GM18505 (cell line): ENCODE measurements around the gene CDK17.
"Not testable (repeated sequence)": the region's sequence is repeated elsewhere in the genome, so short reads cannot be mapped to it uniquely, and the experiment has no call there.

Source experiments
- ATAC-seq: cut with Tn5 transposase; IDR thresholded peaks from one replicate; pipeline ENCODE4 v1.9.1; 2021; ENCODE audit not compliant: unreplicated experiment
- POLR2A ChIP-seq: IDR thresholded peaks from 4 replicates; pipeline ENCODE4 v1.6.1; 2011; ENCODE audit warnings: borderline replicate concordance; ENCODE audit not compliant: insufficient read depth, insufficient read length; ENCODE audit errors: extremely low read depth

Gene CDK17

DNA sequence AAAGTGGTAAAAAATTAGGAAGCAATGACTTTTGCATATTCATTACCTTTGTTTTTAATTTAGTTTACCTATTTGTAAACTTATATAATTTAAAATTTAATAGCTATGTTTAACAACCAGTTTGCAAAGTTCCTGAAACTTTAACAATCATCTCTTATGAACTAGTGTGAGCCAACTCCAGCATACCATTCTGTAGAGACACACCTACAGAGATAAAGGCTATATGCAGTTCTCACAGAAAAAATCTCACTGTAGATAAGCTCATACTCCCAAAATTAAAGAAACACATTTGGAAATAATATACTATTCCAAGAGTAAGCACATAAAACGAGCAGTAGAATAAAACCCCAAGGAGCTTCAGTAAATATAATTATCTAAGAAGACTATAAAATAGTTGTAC lies 77.5 kb downstream of the CDK17 start:
- no peak for ATAC-seq
- TF ChIP-seq POLR2A, result no peak

DNA sequence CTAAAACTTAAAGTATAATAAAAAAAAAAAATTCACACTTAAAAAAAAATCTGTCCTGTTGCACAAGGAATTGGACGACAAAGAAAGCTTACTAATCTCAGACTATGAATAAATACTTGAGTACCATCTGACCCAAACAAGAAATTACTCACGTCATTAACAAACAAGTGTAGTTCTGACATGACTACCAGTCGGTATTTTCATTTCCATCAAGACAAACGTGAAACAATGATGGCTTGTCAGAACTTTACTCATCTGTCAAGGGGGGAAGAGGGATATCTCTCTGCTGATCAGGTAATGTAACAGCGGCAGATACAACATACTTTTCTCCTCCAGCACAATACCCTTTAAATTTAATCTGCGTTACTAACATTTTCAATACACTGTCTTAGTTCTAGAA lies 78.3 kb downstream of the CDK17 start:
- no peak for ATAC-seq
- no peak for TF ChIP-seq POLR2A

DNA sequence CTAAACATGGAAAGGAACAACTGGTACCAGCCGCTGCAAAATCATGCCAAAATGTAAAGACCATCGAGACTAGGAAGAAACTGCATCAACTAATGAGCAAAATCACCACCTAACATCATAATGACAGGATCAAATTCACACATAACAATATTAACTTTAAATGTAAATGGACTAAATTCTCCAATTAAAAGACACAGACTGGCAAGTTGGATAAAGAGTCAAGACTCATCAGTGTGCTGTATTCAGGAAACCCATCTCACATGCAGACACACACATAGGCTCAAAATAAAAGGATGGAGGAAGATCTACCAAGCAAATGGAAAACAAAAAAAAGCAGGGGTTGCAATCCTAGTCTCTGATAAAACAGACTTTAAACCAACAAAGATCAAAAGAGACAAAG lies 82.4 kb downstream of the CDK17 start:
- not testable (repeated sequence) for ATAC-seq

DNA sequence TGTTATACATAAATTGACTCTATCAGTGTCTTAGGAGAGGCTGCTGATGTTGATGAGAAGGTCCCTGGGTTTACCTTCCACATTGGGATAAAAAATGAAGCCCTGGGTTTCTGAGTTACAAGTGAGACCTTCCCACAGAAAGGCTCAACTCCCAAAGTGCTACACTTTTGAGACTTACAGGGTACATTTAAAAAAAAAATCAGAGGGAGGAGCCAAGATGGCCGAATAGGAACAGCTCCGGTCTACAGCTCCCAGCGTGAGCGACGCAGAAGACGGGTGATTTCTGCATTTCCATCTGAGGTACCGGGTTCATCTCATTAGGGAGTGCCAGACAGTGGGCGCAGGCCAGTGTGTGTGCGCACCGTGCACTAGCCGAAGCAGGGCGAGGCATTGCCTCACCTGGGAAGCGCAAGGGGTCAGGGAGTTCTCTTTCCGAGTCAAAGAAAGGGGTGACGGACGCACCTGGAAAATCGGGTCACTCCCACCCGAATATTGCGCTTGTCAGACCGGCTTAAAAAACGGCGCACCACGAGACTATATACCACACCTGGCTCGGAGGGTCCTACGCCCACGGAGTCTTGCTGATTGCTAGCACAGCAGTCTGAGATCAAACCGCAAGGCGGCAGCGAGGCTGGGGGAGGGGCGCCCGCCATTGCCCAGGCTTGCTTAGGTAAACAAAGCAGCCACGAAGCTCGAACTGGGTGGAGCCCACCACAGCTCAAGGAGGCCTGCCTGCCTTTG lies 84.3 kb downstream of the CDK17 start:
- ATAC-seq, result not testable (repeated sequence)

DNA sequence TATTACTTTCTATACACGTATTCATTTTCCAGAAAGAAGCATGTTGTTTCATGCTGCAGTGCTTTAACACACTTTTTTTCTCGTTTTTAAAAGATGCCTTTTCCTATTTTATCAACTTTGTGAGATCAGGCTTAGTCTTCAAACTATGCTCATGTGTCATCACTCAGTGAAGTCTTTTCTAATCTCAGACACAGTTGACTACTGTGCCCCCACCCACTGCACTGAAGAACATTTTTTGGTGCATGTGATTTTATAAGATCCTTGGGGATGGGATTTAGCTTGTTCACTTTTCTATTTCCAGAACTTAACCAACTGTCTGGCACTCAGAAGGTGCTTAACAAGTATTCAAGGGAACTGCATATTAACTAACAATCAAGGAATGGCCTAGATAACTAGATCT lies 85.5 kb downstream of the CDK17 start:
- no peak for ATAC-seq
- TF ChIP-seq POLR2A, result no peak

DNA sequence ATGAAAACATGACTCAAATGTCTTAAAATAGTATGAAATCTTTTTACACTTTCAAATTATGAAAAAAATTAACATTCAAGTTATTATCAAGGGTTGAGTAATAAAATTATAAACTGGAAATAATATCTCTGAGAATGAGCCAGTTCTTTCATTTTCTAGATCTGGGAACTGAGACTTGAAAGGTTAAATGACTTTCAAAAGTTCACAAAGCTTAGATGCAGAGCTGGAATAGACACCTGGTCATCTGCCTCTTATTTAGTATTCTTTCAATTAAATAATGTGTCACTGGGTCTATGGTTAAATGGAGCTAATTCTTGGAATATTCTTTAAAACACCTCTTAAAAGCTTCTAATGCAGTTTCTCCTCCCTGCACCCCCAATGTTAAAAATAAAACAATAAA lies 86.6 kb downstream of the CDK17 start:
- ATAC-seq, result no peak
- TF ChIP-seq POLR2A, result no peak

DNA sequence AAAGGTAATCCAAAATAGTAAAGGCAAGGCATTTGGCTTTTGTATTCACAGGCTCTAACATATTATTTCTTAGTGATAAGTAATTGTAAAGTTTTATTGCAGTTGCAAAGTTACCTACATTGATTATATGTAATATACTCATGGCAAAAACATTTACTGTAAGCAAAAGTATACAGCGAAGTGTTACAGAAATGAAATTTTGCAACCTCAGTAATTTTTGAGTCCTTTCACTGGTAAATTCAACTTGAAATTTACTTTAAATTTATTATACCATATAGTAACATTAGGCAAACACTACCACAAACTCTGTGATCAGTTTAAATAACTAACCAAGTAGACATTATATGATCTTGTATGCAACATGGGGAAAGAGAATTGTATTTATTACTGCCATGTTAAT lies 89.0 kb downstream of the CDK17 start:
- ATAC-seq, result no peak
- no peak for TF ChIP-seq POLR2A

DNA sequence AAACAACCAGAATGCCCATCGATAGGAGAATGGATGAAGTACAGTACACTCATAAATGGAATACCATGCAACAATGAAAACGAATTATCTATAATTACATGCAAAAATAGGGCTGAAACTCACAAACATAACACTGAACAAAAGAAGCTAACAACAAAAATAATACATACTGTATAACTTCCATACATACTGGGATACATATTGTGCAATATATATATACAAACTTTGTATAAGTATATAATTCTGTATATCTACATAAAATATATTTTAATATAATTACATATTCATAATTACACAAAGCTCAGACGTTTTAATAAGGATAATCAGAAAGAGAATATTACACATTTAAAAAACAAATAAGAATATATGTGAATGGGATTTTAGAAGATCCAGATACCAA lies 90.2 kb downstream of the CDK17 start:
- TF ChIP-seq POLR2A, result no peak
- ATAC-seq, result no peak

DNA sequence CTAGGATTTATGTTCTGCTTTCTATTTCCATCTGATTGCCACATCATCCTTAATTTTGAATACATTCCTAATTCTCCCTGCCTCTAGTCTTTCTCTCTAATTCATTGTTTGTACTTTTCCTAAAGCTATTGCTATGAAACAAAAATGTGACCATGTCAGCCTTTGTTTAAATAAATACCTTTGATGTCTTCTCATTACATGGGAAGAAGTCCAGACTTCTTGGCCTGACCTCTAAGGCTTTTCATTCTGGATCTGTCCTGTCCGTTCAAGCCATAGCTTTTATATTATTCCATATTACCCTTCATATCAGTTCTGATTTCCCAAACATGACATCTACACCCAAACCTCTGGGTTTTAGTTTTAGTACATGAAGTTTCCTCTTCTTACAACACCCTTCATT lies 91.4 kb downstream of the CDK17 start:
- no peak for TF ChIP-seq POLR2A
- ATAC-seq, result no peak

DNA sequence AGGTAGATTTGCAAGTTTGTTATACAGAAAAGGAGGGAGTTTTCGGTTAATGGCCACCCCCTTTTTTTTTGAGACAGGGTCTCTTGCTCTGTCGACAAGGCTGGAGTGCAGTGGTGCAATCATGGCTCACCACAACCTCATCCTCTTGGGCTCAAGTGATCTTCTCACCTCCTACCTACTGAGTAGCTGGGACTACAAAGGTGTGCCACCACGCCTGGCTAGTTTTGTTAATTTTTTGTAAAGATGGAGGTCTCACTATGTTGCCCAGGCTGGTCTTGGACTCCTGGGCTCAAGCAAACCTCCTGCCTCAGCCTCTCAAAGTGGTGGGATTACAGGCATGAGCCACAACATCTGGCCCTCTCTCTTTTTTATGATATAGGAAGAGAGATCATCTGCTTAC lies 94.6 kb downstream of the CDK17 start:
- no peak for TF ChIP-seq POLR2A
- ATAC-seq, result no peak

DNA sequence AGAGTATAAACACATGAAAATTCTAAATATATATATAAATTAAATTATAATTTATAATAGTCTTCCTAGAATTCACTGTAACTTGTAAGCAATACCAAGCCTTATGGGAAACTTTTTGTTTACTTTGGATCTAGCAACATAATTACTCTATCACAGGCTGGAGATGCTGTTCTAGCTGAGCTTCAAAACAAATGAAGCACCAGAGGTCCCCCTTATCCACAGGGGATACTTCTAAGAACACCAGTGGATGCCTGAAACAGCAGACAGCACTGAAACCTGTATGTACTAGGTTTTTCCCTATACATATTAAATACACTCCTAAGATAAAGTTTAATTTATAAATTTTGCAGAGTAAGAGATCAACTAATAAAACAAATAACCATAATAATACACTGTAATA lies 96.6 kb downstream of the CDK17 start:
- no peak for TF ChIP-seq POLR2A
- ATAC-seq, result no peak

DNA sequence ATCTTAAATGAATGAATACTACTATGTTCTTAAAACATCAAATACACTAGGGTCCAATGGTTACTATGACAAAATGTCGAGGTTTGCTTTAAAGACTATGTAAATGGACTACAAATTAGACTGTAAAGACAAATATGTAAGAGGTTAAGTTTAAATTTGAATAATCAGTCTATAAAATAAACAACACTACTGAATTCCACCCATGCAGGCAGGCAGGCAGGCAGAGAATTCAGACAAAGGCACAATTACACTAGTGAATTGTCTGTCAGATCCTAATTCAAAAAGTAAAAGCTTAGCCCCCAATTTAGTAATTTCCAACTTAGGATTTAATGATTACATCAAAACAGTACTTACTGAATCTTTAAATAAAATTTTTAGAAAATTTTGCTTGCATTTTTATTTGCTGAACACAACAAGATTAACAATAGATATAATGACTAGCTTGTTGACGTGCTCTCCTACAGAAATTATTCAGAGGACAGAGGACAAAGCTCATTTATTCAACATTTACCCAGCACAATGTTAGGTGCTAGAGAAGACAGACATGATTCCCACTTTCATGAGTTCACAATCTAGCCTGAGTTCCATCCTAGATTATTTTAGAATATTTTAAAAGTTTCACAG lies 97.4 kb downstream of the CDK17 start:
- TF ChIP-seq POLR2A, result no peak
- no peak for ATAC-seq

DNA sequence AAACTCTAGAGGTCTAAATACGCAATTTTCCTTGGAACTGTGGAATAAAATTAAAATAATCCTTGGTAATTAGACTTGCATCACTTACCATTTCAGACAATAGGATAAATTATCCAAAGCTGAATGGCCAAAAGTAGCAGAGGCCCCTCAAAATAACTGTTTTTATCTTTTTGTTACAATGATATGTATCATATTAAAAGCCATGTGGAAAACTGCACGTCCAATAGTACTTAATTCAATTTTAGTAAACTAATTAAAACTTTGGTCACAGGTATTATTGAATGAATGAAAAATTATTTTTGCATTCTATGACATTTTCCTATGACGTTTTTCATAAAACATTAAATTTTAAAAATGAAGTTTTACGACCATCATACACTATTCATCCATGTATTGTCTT lies 98.5 kb downstream of the CDK17 start:
- ATAC-seq, result no peak
- TF ChIP-seq POLR2A, result no peak

DNA sequence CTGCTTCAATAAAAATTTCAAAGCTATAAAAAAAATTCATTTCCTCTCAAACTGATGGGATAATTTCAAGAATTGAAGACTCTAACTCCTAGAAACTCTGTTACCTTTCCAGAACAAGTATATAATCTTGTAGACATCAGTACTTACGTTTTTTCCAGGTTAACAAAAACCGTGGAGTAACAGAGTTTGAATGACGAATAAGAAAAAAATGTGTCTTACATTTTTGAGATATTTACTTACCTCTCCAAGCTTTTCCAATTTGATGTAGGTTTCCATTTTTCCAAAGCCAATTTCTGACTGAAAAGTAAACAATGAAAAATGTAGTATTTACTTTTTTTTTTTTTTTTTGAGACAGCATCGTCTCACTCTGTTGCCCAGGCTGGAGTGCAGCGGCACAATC lies 100.2 kb downstream of the CDK17 start:
- no peak for TF ChIP-seq POLR2A
- no peak for ATAC-seq

DNA sequence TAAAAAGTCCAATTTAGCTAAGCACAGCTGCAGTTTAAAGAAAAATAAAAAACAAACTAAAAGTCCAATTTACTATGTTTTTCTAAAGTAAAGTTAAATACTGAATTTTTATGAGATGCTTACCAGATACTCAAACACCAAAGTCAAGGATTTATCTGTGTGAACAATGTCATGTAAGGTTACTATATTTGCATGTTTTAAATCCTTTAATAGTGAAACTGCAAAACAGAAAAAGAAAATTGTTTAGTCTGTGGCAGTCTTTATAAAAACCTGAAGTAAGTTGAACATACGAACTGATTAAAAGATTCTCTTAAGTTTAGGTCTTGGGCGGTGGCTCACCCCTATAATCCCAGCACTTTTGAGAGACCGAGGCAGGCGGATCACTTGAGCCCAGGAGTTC lies 102.7 kb downstream of the CDK17 start:
- ATAC-seq, result no peak
- TF ChIP-seq POLR2A, result no peak
